Fibroblast of lung (primary cell): ENCODE measurements around the gene AP4B1.

Experiments
- EZH2 ChIP-seq: IDR thresholded peaks from 2 replicates; pipeline ENCODE4 v1.5.1; 2012; ENCODE audit warnings: low read length, control low read depth, mild to moderate bottlenecking; ENCODE audit errors: missing control alignments
- TF ChIP-seq, protein P1 (sequence below), 2 donors: IDR thresholded peaks in 1 of 2; conservative IDR thresholded peaks in 1 of 2; 1 replicate in 1 of 2; 2 replicates in 1 of 2; pipeline ENCODE4 v1.5.1; 2011 to 2012; ENCODE audit warnings: low read length in 2 of 2, control low read depth in 1 of 2, inconsistent platforms in 1 of 2, low read depth in 1 of 2, mild to moderate bottlenecking in 1 of 2

DNA sequence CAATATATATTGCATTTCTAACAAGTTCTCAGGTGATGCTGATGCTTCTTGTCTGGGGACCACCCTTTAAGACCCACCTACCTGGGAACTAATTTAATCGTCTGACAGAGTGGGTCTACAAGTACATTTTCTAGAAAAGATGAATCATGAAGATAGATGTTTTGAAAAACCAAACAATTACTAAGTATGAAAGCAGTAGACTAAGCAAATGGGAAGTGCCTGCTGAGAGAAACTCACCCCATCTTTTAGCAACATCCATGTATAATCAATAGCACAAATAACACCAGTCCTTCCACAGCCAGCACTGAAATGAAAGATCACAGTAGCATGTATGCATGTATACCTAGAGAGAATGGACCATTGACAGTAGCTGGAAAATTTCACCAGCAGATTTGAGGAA lies 50.4 kb downstream of the AP4B1 start:
- TF ChIP-seq, protein P1, sequence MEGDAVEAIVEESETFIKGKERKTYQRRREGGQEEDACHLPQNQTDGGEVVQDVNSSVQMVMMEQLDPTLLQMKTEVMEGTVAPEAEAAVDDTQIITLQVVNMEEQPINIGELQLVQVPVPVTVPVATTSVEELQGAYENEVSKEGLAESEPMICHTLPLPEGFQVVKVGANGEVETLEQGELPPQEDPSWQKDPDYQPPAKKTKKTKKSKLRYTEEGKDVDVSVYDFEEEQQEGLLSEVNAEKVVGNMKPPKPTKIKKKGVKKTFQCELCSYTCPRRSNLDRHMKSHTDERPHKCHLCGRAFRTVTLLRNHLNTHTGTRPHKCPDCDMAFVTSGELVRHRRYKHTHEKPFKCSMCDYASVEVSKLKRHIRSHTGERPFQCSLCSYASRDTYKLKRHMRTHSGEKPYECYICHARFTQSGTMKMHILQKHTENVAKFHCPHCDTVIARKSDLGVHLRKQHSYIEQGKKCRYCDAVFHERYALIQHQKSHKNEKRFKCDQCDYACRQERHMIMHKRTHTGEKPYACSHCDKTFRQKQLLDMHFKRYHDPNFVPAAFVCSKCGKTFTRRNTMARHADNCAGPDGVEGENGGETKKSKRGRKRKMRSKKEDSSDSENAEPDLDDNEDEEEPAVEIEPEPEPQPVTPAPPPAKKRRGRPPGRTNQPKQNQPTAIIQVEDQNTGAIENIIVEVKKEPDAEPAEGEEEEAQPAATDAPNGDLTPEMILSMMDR (conservative IDR thresholded peaks at IDR 0.05 in 1 of 2, IDR thresholded peaks at IDR 0.05 in 1 of 2; ENCODE audit: low read depth in 1 of 2, low read length in 2 of 2), result no peak
- no peak for TF ChIP-seq EZH2
